G401.6 (cell line): ENCODE results near the gene VPS13A.
"Not testable (repeated sequence)": the region's sequence is repeated elsewhere in the genome, so short reads cannot be mapped to it uniquely, and the experiment has no call there.

Experiments used
- FAIRE-seq: peaks from 2 replicates; lab custom pipeline; 2012; peaks lifted over from hg19 to GRCh38; lab: Jason Lieb, UNC

Gene VPS13A

GRCh38 chr9:77305622-77306400, 128.5 kb downstream of the VPS13A start:
- FAIRE-seq: peak; percentile 13

GRCh38 chr9:77307166-77307565, 129.8 kb downstream of the VPS13A start:
- FAIRE-seq: no peak

- peak; percentile 91 for FAIRE-seq
These were observed 138.7 kb downstream of the VPS13A start for GRCh38 chr9:77316058-77316457.

- FAIRE-seq: no peak
These were observed 147.7 kb downstream of the VPS13A start for GRCh38 chr9:77325058-77325457.

- no peak for FAIRE-seq
These were observed 150.8 kb downstream of the VPS13A start for GRCh38 chr9:77328102-77328501.

GRCh38 chr9:77370064-77370463, 192.7 kb downstream of the VPS13A start:
- no peak for FAIRE-seq

GRCh38 chr9:77374266-77374665, 196.9 kb downstream of the VPS13A start:
- no peak for FAIRE-seq

- FAIRE-seq: no peak
These were observed 198.7 kb downstream of the VPS13A start for GRCh38 chr9:77375956-77376532.

- no peak for FAIRE-seq
These were observed 207.1 kb downstream of the VPS13A start for GRCh38 chr9:77384406-77384805.

- FAIRE-seq: no peak
These were observed 208.9 kb downstream of the VPS13A start for GRCh38 chr9:77386187-77386586.

- FAIRE-seq: no peak
These were observed 214.5 kb downstream of the VPS13A start for GRCh38 chr9:77391834-77392233.

- no peak for FAIRE-seq
These were observed 215.0 kb downstream of the VPS13A start for GRCh38 chr9:77392328-77392727.

- not testable (repeated sequence) for FAIRE-seq
These were observed 221.2 kb downstream of the VPS13A start for GRCh38 chr9:77398581-77398980.

- no peak for FAIRE-seq
These were observed 222.6 kb downstream of the VPS13A start for GRCh38 chr9:77399964-77400363.

GRCh38 chr9:77402286-77402685, 225.0 kb downstream of the VPS13A start:
- no peak for FAIRE-seq

GRCh38 chr9:77403239-77403638, 225.9 kb downstream of the VPS13A start:
- FAIRE-seq: no peak

- not testable (repeated sequence) for FAIRE-seq
These were observed 231.2 kb downstream of the VPS13A start for GRCh38 chr9:77408521-77408920.

- FAIRE-seq: no peak
These were observed 240.2 kb downstream of the VPS13A start for GRCh38 chr9:77417566-77417965.

GRCh38 chr9:77418226-77418625, 240.9 kb downstream of the VPS13A start:
- FAIRE-seq: no peak

GRCh38 chr9:77420641-77421040, 243.3 kb downstream of the VPS13A start:
- FAIRE-seq: no peak

GRCh38 chr9:77421506-77422265, 244.4 kb downstream of the VPS13A start:
- no peak for FAIRE-seq

GRCh38 chr9:77422969-77423368, 245.6 kb downstream of the VPS13A start:
- FAIRE-seq: no peak

GRCh38 chr9:77423841-77424240, 246.5 kb downstream of the VPS13A start:
- no peak for FAIRE-seq
